Stomach (tissue), 9 donors: ENCODE measurements around the gene OR11A1. TPM values are rescaled to one million over a fixed set of nuclear protein-coding genes. Genes with fewer than 3 reads are reported as not detected.

Source experiments
- DNase-seq, 2 donors: peaks; one replicate each; pipeline versions ENCODE4 v3.0.0 to v3.0.0-alpha.2; 2013 to 2019
- H3K27ac ChIP-seq, 5 donors: fragments of 200-600 bp in 4 of 5; sonication (generic) in 4 of 5; one replicate each; pipeline ENCODE4 v1.5.1; 2013 to 2019; ENCODE audit warnings: mild to moderate bottlenecking in 1 of 5, moderate library complexity in 1 of 5
- H3K27me3 ChIP-seq, 3 donors: fragments of 200-600 bp; sonication (generic); one replicate each; pipeline ENCODE4 v1.5.1; 2017 to 2019; ENCODE audit warnings: mixed run types in 1 of 3
- H3K36me3 ChIP-seq, 4 donors: fragments of 200-600 bp; sonication (generic); 1 replicate in 3 of 4; 2 replicates in 1 of 4; pipeline ENCODE4 v1.5.1; 2016 to 2019
- H3K4me1 ChIP-seq, 4 donors: fragments of 200-600 bp; sonication (generic); one replicate each; pipeline ENCODE4 v1.5.1; 2016 to 2019
- H3K4me3 ChIP-seq, 4 donors: fragments of 200-600 bp; sonication (generic) in 3 of 4; one replicate each; pipeline ENCODE4 v1.5.1; 2016 to 2019; ENCODE audit warnings: mild to moderate bottlenecking in 1 of 4
- H3K9me3 ChIP-seq, 4 donors: fragments of 200-600 bp; sonication (generic); one replicate each; pipeline ENCODE4 v1.5.1; 2016 to 2019
- EP300 ChIP-seq: sonication (generic); formaldehyde crosslinking; IDR thresholded peaks from one replicate; pipeline ENCODE4 v1.6.1; 2017; ENCODE audit warnings: antibody characterized with exemption
- POLR2A ChIP-seq, 4 donors: fragments of 450-650 bp; IDR thresholded peaks; one replicate each; pipeline ENCODE4 v1.6.1; 2016; ENCODE audit warnings: antibody characterized with exemption in 4 of 4, control low read depth in 2 of 4, mild to moderate bottlenecking in 1 of 4, moderate library complexity in 1 of 4
- POLR2AphosphoS5 ChIP-seq, 3 donors: sonication (generic); formaldehyde crosslinking; IDR thresholded peaks; one replicate each; pipeline ENCODE4 v1.6.1; 2016; ENCODE audit warnings: antibody characterized with exemption in 3 of 3
- WGBS, 5 donors: extraction: QIAGEN DNeasy Blood & Tissue Kit in 3 of 5; methylation state at CpG; one replicate each; pipeline versions ENCODE4 v1.1.5 to v1.1.7; 2013 to 2018; 5-methylcytosine and 5-hydroxymethylcytosine counted together
- intact Hi-C: fragments of 100-400 bp; cut with DNase I; formaldehyde crosslinking; loops from one replicate; pipeline ENCODE4 v1.15.1; 2023; ENCODE audit warnings: low total_unique reads
- polyA plus RNA-seq, 3 donors: library from polyadenylated mRNA; stranded (reverse); fragments of 200-250 nt; gene quantifications; one replicate each; pipeline ENCODE4 v1.2.3, GENCODE V29; 2013
- total RNA-seq, 5 donors: library from RNA; depleted of rRNA; stranded (reverse); fragments of >200 nt; gene quantifications; one replicate each; pipeline versions ENCODE4 v1.1.0 to v1.2.3, GENCODE V29; 2014 to 2016
- TF ChIP-seq, protein P1 (sequence below), 7 experiments: fragments of 450-650 bp in 4 of 7; fragments of 200-600 bp in 3 of 7; sonication (generic) in 3 of 7; IDR thresholded peaks; one replicate each; pipeline ENCODE4 v1.5.1; 2016 to 2019; ENCODE audit warnings: antibody characterized with exemption in 7 of 7, control low read depth in 2 of 7, mild to moderate bottlenecking in 1 of 7
- donor health status: healthy with polysubstance abuse.
- donor health status: Bipolar disorder and iron deficiency.
- donor health status: healthy.

Gene OR11A1
- total and polyA plus RNA-seq, 8 donors: not detected

DNA sequence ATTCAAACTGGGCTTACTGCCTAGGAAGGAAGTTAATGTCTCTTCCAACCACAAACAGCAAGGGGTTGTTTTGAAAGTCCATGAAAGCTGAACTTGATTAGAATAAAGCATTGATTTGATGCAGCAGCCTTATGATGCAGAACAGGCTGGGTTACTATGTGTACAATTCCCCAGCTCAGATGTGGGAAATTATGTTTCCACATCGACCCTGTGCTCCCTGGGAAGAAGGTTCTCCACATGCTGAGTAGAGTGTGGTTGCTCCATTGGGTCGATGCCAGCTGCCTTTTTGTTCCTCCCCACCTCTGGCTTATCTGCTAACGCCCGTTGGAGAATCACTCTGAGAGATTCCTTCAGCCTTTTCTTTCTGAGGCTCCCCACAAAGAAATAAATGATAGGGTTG, 29.7 kb upstream of the OR11A1 start:
- Histone ChIP-seq H3K4me3 (no peak overlapping the region), H3K36me3 (no peaks in the 10 kb centered on the region), H3K9me3 (peaks cover 0 to 7% (median 3%) of the 10 kb centered on the region in 4 donors), H3K27ac (no peak overlapping the region), H3K4me1 (no peaks in the 10 kb centered on the region), H3K27me3 (no peaks in the 10 kb centered on the region)
- DNase-seq: no peak
- TF ChIP-seq POLR2AphosphoS5 (IDR thresholded peaks at IDR 0.05): no peak
- TF ChIP-seq POLR2A (IDR thresholded peaks at IDR 0.05): no peak
- no peak for TF ChIP-seq EP300
- TF ChIP-seq, protein P1, sequence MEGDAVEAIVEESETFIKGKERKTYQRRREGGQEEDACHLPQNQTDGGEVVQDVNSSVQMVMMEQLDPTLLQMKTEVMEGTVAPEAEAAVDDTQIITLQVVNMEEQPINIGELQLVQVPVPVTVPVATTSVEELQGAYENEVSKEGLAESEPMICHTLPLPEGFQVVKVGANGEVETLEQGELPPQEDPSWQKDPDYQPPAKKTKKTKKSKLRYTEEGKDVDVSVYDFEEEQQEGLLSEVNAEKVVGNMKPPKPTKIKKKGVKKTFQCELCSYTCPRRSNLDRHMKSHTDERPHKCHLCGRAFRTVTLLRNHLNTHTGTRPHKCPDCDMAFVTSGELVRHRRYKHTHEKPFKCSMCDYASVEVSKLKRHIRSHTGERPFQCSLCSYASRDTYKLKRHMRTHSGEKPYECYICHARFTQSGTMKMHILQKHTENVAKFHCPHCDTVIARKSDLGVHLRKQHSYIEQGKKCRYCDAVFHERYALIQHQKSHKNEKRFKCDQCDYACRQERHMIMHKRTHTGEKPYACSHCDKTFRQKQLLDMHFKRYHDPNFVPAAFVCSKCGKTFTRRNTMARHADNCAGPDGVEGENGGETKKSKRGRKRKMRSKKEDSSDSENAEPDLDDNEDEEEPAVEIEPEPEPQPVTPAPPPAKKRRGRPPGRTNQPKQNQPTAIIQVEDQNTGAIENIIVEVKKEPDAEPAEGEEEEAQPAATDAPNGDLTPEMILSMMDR (IDR thresholded peaks at IDR 0.05): no peak
- intact Hi-C loops: no loop called here
- 46 to 62% (median 56%) methylated on average over 4 of the region's 4 CpGs for WGBS, 5 donors

DNA sequence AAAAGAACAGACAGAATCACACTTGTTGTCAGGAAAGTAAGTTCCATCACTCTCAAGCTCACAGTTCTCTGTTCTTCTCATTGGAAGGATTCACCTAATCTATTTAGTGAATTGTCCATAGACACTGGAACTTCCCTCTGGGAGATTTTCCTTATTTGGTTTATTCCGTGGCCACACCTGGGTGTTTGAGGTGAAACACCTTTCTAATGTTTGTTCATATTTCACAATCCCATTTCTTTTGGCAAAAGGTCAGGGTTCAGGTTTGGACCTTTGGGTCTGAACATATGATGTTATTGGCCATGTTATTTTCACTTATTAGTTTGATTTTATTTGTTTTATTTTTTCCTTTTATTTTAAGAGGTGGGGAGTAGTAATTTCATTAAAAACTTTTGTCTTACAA, 26.9 kb upstream of the OR11A1 start:
- H3K4me3 ChIP-seq: no peak overlapping the region
- no peaks in the 10 kb centered on the region for H3K27me3 ChIP-seq
- no peak for DNase-seq
- H3K27ac ChIP-seq: no peak overlapping the region
- intact Hi-C loops: no loop called here
- WGBS, 5 donors: 30 to 52% (median 40%) methylated on average over 1 of the region's 1 CpG
- no peaks in the 10 kb centered on the region for H3K4me1 ChIP-seq
- H3K36me3 ChIP-seq: no peaks in the 10 kb centered on the region
- TF ChIP-seq EP300: no peak
- TF ChIP-seq POLR2A (IDR thresholded peaks at IDR 0.05): no peak
- TF ChIP-seq, protein P1 (IDR thresholded peaks at IDR 0.05): no peak
- TF ChIP-seq POLR2AphosphoS5 (IDR thresholded peaks at IDR 0.05): no peak
- H3K9me3 ChIP-seq: peaks cover 0 to 7% (median 3%) of the 10 kb centered on the region in 4 donors

DNA sequence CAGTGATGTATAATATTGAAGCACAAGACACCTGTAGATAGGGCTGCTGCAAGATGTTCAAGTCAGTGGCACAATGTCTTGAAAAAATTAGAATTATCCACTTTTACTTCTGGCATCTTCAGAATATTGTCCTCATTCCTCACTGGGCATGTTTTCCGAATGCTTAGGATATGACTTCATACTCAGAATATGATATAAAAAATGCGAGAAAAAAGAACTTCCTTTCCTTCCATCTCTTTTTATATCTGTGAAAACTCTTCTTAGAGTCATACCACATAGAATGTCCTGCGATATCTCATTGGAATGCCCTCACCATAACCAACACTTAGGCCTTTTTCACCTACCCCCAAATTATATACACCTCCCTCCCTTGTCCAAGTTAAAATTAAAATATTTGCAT, 26.3 kb upstream of the OR11A1 start:
- H3K4me1 ChIP-seq: no peaks in the 10 kb centered on the region
- no peak for TF ChIP-seq POLR2AphosphoS5 (IDR thresholded peaks at IDR 0.05)
- TF ChIP-seq POLR2A (IDR thresholded peaks at IDR 0.05): no peak
- TF ChIP-seq, protein P1 (IDR thresholded peaks at IDR 0.05): no peak
- no peak for TF ChIP-seq EP300
- WGBS, 5 donors: 69 to 92% (median 85%) methylated on average over 3 of the region's 3 CpGs
- no peak overlapping the region for H3K4me3 ChIP-seq
- peaks cover 0 to 7% (median 3%) of the 10 kb centered on the region in 4 donors for H3K9me3 ChIP-seq
- no peaks in the 10 kb centered on the region for H3K36me3 ChIP-seq
- no peak for DNase-seq
- intact Hi-C loops: no loop called here
- H3K27ac ChIP-seq: no peak overlapping the region
- no peaks in the 10 kb centered on the region for H3K27me3 ChIP-seq

DNA sequence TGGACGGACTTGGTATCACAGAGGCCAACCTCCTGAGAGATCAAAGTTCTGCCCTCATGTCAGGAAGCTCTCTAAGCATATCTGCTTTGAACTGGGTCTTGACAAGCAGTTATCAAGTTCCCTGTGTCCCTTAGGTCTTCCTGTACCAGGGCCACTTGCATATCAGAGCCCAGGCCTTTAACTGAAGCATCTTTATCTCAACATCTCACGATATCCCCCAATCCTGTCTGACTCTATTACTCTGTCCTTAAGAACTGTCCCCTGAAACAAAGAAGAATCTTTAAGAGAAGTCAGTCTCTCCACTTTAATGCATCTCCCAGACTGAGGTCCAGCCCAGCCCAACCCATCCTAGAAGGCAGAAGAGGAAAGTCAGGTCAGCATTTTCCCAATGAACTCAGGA, 22.7 kb upstream of the OR11A1 start:
- H3K27ac ChIP-seq: no peak overlapping the region
- no peaks in the 10 kb centered on the region for H3K36me3 ChIP-seq
- no peak for DNase-seq
- TF ChIP-seq POLR2AphosphoS5 (IDR thresholded peaks at IDR 0.05) (no peak), EP300 (no peak), POLR2A (IDR thresholded peaks at IDR 0.05) (no peak)
- TF ChIP-seq, protein P1 (IDR thresholded peaks at IDR 0.05): no peak
- intact Hi-C loops: no loop called here
- peaks cover 0 to 7% (median 3%) of the 10 kb centered on the region in 4 donors for H3K9me3 ChIP-seq
- no peaks in the 10 kb centered on the region for H3K4me1 ChIP-seq
- 56 to 82% (median 71%) methylated on average over 2 of the region's 2 CpGs for WGBS, 5 donors
- H3K4me3 ChIP-seq: no peak overlapping the region
- H3K27me3 ChIP-seq: no peaks in the 10 kb centered on the region
